Trophoblast cell (in vitro differentiated cells and primary cell): Measurements from ENCODE around the gene PARP9.

Experiments used
- DNase-seq, 2 donors: peaks; one replicate each; pipeline ENCODE4 v3.0.0-alpha.2; 2016
- H2AFZ ChIP-seq: 2 replicates; pipeline ENCODE4 v1.6.1; 2013; ENCODE audit warnings: low read length, moderate library complexity, mild to moderate bottlenecking; ENCODE audit not compliant: insufficient read depth, poor library complexity
- H2AK5ac ChIP-seq: 2 replicates; pipeline ENCODE4 v1.6.1; 2013; ENCODE audit warnings: mild to moderate bottlenecking, low read length
- H2BK120ac ChIP-seq: 2 replicates; pipeline ENCODE4 v1.6.1; 2013; ENCODE audit warnings: low read length, mild to moderate bottlenecking, moderate library complexity; ENCODE audit not compliant: insufficient read depth, poor library complexity
- H2BK12ac ChIP-seq: 2 replicates; pipeline ENCODE4 v1.6.1; 2013; ENCODE audit warnings: mild to moderate bottlenecking, low read length, moderate library complexity
- H2BK5ac ChIP-seq: 2 replicates; pipeline ENCODE4 v1.6.1; 2013; ENCODE audit warnings: low read length, low read depth, moderate library complexity, mild to moderate bottlenecking; ENCODE audit not compliant: poor library complexity
- H3K14ac ChIP-seq: 2 replicates; pipeline ENCODE4 v1.6.1; 2013; ENCODE audit warnings: mild to moderate bottlenecking, low read length
- H3K18ac ChIP-seq: 2 replicates; pipeline ENCODE4 v1.6.1; 2013; ENCODE audit warnings: mild to moderate bottlenecking, low read length
- H3K23ac ChIP-seq: 2 replicates; pipeline ENCODE4 v1.6.1; 2013; ENCODE audit warnings: low read length
- H3K27ac ChIP-seq: 2 replicates; pipeline ENCODE4 v1.5.1; 2013; ENCODE audit warnings: low read depth, mild to moderate bottlenecking, inconsistent platforms, low read length, moderate library complexity
- H3K27me3 ChIP-seq: 2 replicates; pipeline ENCODE4 v1.6.1; 2013; ENCODE audit warnings: inconsistent platforms, mild to moderate bottlenecking, low read length, moderate library complexity; ENCODE audit not compliant: insufficient read depth
- H3K36me3 ChIP-seq, 2 experiments: 1 replicate in 1 of 2; 2 replicates in 1 of 2; pipeline ENCODE4 v1.6.1; 2013; ENCODE audit warnings: low read length in 2 of 2, mild to moderate bottlenecking in 2 of 2, moderate library complexity in 1 of 2; ENCODE audit not compliant: insufficient read depth in 2 of 2, control insufficient read depth in 1 of 2
- H3K4ac ChIP-seq: 2 replicates; pipeline ENCODE4 v1.6.1; 2013; ENCODE audit warnings: low read depth, mild to moderate bottlenecking, low read length, moderate library complexity
- H3K4me1 ChIP-seq, 2 experiments: 1 replicate in 1 of 2; 2 replicates in 1 of 2; pipeline ENCODE4 v1.6.1; 2013; ENCODE audit warnings: low read length in 2 of 2, mild to moderate bottlenecking in 2 of 2, moderate library complexity in 1 of 2; ENCODE audit not compliant: insufficient read depth in 2 of 2, control insufficient read depth in 1 of 2
- H3K4me2 ChIP-seq: 2 replicates; pipeline ENCODE4 v1.6.1; 2013; ENCODE audit warnings: inconsistent platforms, mild to moderate bottlenecking, low read length, moderate library complexity
- H3K4me3 ChIP-seq: 2 replicates; pipeline ENCODE4 v1.5.1; 2013; ENCODE audit warnings: mild to moderate bottlenecking, low read depth, low read length, inconsistent platforms
- H3K79me1 ChIP-seq: one replicate; pipeline ENCODE4 v1.6.1; 2013; ENCODE audit warnings: low read length
- H3K79me2 ChIP-seq: 2 replicates; pipeline ENCODE4 v1.6.1; 2013; ENCODE audit warnings: low read length, mild to moderate bottlenecking; ENCODE audit not compliant: control insufficient read depth, insufficient read depth, poor library complexity
- H3K9ac ChIP-seq: 2 replicates; pipeline ENCODE4 v1.6.1; 2013; ENCODE audit warnings: mild to moderate bottlenecking, low read length
- H3K9me3 ChIP-seq: 2 replicates; pipeline ENCODE4 v1.6.1; 2013; ENCODE audit warnings: low read depth, mild to moderate bottlenecking, control low read depth, inconsistent platforms, low read length; ENCODE audit not compliant: insufficient read depth
- H4K12ac ChIP-seq: 2 replicates; pipeline ENCODE4 v1.6.1; 2013; ENCODE audit warnings: low read depth, mild to moderate bottlenecking, low read length, moderate library complexity
- H4K8ac ChIP-seq: 2 replicates; pipeline ENCODE4 v1.6.1; 2013; ENCODE audit warnings: low read depth, mild to moderate bottlenecking, low read length, moderate library complexity
- H4K91ac ChIP-seq: one replicate; pipeline ENCODE4 v1.6.1; 2013; ENCODE audit warnings: low read depth, mild to moderate bottlenecking, low read length, moderate library complexity
- WGBS: extraction: QIAGEN DNeasy Blood & Tissue Kit; methylation state at CpG from one replicate; pipeline ENCODE4 v1.1.7; 2013; ENCODE audit warnings: missing lambda C conversion rate; ENCODE audit not compliant: insufficient read length, insufficient coverage; ENCODE audit errors: extremely low coverage; 5-methylcytosine and 5-hydroxymethylcytosine counted together

Gene PARP9

DNA sequence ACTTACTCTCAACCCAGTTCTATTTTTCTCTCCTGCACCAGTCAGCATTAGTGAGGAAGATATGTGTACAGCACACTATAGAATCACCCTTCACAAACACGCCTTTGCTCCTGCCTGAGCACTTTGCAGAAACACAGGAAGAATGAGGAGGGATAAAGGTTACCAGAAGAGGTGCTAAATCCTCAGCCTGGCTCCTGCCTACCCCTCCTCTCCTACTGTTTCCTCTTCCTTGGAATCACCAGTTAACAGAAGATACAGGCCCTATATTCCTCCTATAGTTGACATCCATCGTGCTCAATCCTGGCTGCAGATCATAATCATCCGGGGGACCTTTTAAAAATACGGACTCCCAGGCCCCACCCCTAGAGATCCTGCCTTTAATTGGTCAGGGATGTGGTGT lies 42.2 kb upstream of the PARP9 start:
- no peak overlapping the region for H3K23ac ChIP-seq
- no peak overlapping the region for H3K18ac ChIP-seq
- no peak overlapping the region for H3K27ac ChIP-seq
- H2AK5ac ChIP-seq, result no peak overlapping the region
- no peak overlapping the region for H3K9ac ChIP-seq
- H3K4ac ChIP-seq, result no peak overlapping the region
- no peaks in the 10 kb centered on the region for H3K9me3 ChIP-seq
- H2BK5ac ChIP-seq, result no peak overlapping the region
- no peak overlapping the region for H4K91ac ChIP-seq
- H4K8ac ChIP-seq, result no peak overlapping the region
- no peaks in the 10 kb centered on the region for H3K36me3 ChIP-seq
- H2AFZ ChIP-seq, result no peak overlapping the region
- H2BK120ac ChIP-seq, result no peak overlapping the region
- no peaks in the 10 kb centered on the region for H3K27me3 ChIP-seq
- no peak for DNase-seq
- H3K14ac ChIP-seq, result no peak overlapping the region
- no peaks in the 10 kb centered on the region for H3K79me1 ChIP-seq
- no CpG with 5 or more reads among the region's 4 CpGs for WGBS
- no peak overlapping the region for H4K12ac ChIP-seq
- no peak overlapping the region for H3K4me3 ChIP-seq
- H3K4me2 ChIP-seq, result no peak overlapping the region
- H3K79me2 ChIP-seq, result no peaks in the 10 kb centered on the region
- H2BK12ac ChIP-seq, result no peak overlapping the region
- H3K4me1 ChIP-seq, result no peaks in the 10 kb centered on the region

DNA sequence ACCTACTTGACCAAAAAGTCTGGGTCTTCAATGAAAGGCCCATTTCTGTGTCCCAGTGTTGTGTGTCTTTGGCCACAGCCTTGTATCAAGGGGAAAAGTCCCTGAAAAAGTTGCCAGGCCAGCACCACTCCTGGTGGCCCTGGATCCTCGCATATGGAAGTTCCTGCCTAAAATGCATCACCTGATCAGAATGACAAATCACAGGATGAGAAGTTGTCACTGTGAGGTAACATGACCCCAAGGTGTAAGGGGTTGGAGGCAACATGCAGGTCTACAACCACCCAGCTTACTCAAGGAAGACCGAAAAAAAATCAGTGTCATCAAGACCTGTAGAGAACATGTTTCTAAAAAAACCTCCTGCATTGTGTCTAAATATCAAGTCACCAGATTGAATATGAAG lies 39.0 kb upstream of the PARP9 start:
- H3K79me2 ChIP-seq, result no peaks in the 10 kb centered on the region
- no peak overlapping the region for H3K18ac ChIP-seq
- no peak overlapping the region for H3K23ac ChIP-seq
- H4K8ac ChIP-seq, result no peak overlapping the region
- H3K14ac ChIP-seq, result no peak overlapping the region
- no peak overlapping the region for H3K4me2 ChIP-seq
- no peak overlapping the region for H3K27ac ChIP-seq
- no peak for DNase-seq
- H3K4me3 ChIP-seq, result no peak overlapping the region
- no peak overlapping the region for H4K12ac ChIP-seq
- no peak overlapping the region for H3K9ac ChIP-seq
- no peak overlapping the region for H4K91ac ChIP-seq
- H2BK12ac ChIP-seq, result no peak overlapping the region
- no peak overlapping the region for H3K4ac ChIP-seq
- H2AFZ ChIP-seq, result no peak overlapping the region
- H3K79me1 ChIP-seq, result no peaks in the 10 kb centered on the region
- H2AK5ac ChIP-seq, result no peak overlapping the region
- no peaks in the 10 kb centered on the region for H3K9me3 ChIP-seq
- H3K36me3 ChIP-seq, result no peaks in the 10 kb centered on the region
- no peaks in the 10 kb centered on the region for H3K4me1 ChIP-seq
- no CpG with 5 or more reads among the region's 2 CpGs for WGBS
- no peak overlapping the region for H2BK5ac ChIP-seq
- H2BK120ac ChIP-seq, result no peak overlapping the region
- H3K27me3 ChIP-seq, result no peaks in the 10 kb centered on the region

DNA sequence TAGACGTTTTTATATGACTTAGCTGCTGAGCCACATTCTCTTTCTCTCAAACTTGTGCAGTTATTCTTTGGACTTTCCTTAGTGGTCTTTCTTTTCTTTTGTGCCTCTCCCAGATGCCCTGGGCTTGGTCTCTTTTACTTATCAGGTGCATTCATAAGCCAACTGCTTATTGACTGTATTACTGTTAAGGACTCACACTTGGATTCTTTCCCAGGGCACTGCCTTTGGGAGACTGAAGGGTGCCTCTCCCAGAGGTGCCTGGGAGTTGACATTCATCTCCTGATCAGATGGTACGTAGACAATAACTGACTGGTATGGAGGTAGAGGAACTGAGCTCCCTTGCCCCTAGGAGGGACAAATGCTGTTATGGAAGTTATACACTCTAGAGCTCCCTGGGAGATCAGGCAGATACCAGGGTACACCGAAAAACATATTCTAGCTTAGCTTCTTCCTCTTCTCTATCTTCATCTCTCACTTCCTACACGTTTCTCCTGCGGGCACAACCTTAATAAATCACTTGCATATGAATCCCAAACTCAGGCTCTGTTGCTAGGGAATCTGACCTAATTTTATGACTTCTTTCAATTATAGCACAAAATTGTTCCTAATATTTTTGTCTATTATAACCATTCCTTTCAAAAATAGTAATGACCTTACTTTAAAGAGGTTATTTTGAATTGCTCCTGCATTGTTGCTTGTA lies 38.1 kb upstream of the PARP9 start:
- H4K8ac ChIP-seq, result no peak overlapping the region
- H3K14ac ChIP-seq, result no peak overlapping the region
- H3K27me3 ChIP-seq, result no peaks in the 10 kb centered on the region
- no peak overlapping the region for H3K18ac ChIP-seq
- H3K4me3 ChIP-seq, result no peak overlapping the region
- H2AFZ ChIP-seq, result no peak overlapping the region
- no peak for DNase-seq
- H3K4me1 ChIP-seq, result no peaks in the 10 kb centered on the region
- no peak overlapping the region for H3K4ac ChIP-seq
- no peak overlapping the region for H2AK5ac ChIP-seq
- no peak overlapping the region for H2BK5ac ChIP-seq
- no peaks in the 10 kb centered on the region for H3K36me3 ChIP-seq
- no peak overlapping the region for H2BK120ac ChIP-seq
- no peak overlapping the region for H3K9ac ChIP-seq
- no peak overlapping the region for H3K27ac ChIP-seq
- 100% methylated on average over 2 of the region's 5 CpGs for WGBS
- no peak overlapping the region for H3K4me2 ChIP-seq
- H4K91ac ChIP-seq, result no peak overlapping the region
- no peak overlapping the region for H4K12ac ChIP-seq
- no peak overlapping the region for H2BK12ac ChIP-seq
- H3K9me3 ChIP-seq, result no peaks in the 10 kb centered on the region
- no peaks in the 10 kb centered on the region for H3K79me1 ChIP-seq
- no peak overlapping the region for H3K23ac ChIP-seq
- H3K79me2 ChIP-seq, result no peaks in the 10 kb centered on the region

DNA sequence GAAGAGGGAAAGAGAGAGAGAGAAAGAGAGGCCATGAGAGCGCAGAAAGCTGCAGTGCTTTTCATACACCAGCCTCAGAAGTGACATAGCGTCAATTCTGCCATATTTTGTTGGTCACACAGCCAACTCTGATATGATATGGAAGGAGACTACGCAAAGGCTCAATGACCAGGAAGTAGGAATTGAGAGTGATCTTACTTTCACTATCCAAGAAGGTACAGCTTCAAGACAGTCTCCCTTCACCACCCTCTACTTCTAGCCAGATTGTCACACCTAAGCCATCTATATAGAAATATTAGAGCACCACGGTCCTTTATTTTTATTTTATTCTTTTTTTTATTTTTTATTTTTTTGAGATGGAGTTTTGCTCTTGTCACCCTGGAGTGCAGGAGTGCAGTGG lies 34.5 kb upstream of the PARP9 start:
- Histone ChIP-seq H3K27me3 (no peaks in the 10 kb centered on the region), H3K14ac (no peak overlapping the region), H4K91ac (no peak overlapping the region), H3K4ac (no peak overlapping the region), H4K8ac (no peak overlapping the region), H3K23ac (no peak overlapping the region), H3K18ac (no peak overlapping the region), H3K4me2 (no peak overlapping the region), H3K4me1 (no peaks in the 10 kb centered on the region), H3K79me1 (no peaks in the 10 kb centered on the region), H3K9ac (no peak overlapping the region), H2BK5ac (no peak overlapping the region), H2BK120ac (no peak overlapping the region), H3K36me3 (no peaks in the 10 kb centered on the region), H3K27ac (no peak overlapping the region), H3K79me2 (no peaks in the 10 kb centered on the region), H2AK5ac (no peak overlapping the region), H2AFZ (no peak overlapping the region), H2BK12ac (no peak overlapping the region), H4K12ac (no peak overlapping the region), H3K4me3 (no peak overlapping the region), H3K9me3 (no peaks in the 10 kb centered on the region)
- WGBS, result no CpG with 5 or more reads among the region's 4 CpGs
- DNase-seq, result no peak
